GM18870 (cell line): ENCODE results near the gene LRBA.
"Not testable (repeated sequence)": the region's sequence is repeated elsewhere in the genome, so short reads cannot be mapped to it uniquely, and the experiment has no call there.

Experiments
- ATAC-seq: cut with Tn5 transposase; IDR thresholded peaks from one replicate; pipeline ENCODE4 v1.9.1; 2021; ENCODE audit warnings: moderate library complexity; ENCODE audit not compliant: unreplicated experiment

The LRBA gene

DNA sequence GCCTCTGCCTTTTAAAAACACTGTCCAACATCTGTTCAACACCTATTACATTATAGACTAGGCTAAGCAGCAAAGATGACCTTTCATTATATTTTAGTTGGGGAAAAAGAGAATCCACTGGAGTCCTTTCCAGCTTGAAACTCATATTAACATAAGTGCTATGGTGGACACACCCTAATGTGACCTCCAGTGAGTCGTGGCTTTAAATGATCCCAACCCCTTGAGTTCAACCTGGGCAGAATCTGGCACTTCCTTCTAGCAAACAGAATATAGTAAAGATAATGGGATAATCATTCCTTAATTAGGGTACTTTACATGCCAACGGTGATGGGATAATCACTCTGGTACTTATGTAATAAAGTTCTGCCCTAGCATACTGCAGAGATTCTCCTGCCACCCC is 270.5 kb downstream of the LRBA start:
- ATAC-seq = no peak

GRCh38 chr4:150743564-150744342 is 271.3 kb downstream of the LRBA start:
- ATAC-seq = no peak

DNA sequence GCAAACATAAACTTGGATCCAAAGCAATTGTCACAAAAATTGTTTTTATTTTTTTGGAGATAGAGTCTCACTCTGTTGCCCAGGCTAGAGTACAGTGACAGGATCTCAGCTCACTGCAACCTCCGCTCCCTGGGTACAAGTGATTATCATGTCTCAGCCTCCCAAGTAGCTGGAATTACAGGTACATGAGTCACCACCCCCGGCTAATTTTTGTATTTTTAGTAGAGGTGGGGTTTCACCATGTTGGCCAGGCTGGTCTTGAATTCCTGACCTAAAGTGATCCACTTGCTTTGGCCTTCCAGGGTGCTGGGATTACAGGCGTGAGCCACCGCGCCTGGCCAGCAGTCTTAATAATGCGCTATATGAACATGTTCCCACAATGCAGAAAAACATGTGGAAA is 272.2 kb downstream of the LRBA start:
- not testable (repeated sequence) for ATAC-seq

DNA sequence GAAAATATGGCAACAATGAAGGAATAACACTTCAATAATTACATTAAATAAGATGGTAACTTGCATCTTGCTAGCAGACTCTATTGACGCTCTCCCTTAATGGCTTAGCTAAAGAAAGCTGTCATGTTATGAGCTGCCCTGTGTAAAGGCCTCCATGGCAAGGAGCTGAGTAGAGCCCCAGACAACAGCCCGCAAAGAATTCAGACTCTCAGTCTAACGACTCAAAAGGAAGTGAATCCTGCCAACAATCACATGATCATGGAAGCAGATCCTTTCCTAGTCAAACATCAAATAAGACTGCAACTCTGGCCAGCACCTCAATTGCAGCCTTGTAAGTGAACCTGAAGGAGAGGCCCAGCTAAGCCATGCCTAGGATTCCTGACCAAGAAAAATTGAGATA is 275.5 kb downstream of the LRBA start:
- no peak for ATAC-seq

GRCh38 chr4:150725957-150726523 is 289.0 kb downstream of the LRBA start:
- no peak for ATAC-seq

GRCh38 chr4:150723727-150724411 is 291.2 kb downstream of the LRBA start:
- ATAC-seq = no peak

GRCh38 chr4:150722908-150723362 is 292.1 kb downstream of the LRBA start:
- no peak for ATAC-seq

GRCh38 chr4:150720973-150721518 is 294.0 kb downstream of the LRBA start:
- no peak for ATAC-seq

DNA sequence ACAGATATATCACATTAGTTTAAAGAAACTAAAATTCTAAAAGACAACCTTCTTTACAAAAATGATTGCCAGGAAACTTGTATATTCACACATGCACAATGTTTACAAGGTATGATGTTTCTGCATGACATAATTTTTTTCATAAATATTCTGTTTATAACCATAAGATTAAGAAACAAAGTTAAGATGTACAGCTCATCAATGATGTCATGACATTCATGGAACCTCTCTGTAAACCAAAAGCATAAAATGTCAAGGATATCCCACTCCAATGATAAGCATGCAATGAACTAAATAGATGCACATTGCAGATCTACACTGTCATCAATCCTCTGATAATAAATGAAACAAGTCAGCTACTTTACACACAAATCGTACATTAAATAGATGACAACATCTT is 297.1 kb downstream of the LRBA start:
- no peak for ATAC-seq

DNA sequence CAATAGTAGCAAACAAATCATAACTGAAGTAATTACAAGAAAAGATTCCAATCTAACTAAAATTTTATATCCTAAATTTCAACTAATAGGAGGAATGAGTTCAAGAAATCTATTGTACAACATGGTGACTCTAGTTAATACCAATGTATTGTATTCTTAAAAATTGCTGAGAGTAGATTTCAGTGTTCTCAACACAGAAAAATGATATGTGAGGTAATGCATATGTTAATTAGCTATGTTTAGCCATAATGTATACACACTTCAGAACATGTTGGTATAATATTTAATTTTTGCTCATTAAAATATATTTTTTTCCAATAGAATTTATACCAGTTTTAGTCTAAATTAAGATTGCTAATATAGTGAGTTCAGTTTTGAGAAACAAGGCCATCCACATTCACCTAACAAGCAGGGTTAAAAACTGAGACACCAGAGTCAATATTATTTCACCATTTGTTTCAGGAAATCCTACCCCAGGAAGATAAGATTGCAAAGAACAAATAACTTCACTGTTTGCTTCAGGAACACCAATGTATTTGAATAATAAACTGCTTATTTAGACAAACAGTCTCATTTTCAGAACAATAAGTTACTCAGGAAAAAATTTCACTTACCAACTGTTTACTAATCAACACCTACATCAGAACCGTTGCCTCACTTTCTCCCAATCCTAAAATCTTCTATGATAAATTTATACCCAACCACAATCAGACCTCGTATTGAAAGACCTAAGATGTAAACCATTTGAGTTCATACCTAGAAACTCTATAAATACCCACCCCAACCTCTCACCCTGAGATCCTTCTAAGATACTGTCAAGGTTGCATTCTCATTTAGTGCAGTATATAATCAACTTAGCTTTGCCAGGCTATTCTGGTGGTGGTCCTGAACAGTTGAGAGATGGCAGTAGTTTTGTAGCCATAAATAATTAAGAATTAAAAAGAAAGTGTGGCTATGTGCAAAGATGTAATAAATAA is 300.3 kb downstream of the LRBA start:
- no peak for ATAC-seq

- no peak for ATAC-seq
Measured at GRCh38 chr4:150713251-150713650, 301.8 kb downstream of the LRBA start.

DNA sequence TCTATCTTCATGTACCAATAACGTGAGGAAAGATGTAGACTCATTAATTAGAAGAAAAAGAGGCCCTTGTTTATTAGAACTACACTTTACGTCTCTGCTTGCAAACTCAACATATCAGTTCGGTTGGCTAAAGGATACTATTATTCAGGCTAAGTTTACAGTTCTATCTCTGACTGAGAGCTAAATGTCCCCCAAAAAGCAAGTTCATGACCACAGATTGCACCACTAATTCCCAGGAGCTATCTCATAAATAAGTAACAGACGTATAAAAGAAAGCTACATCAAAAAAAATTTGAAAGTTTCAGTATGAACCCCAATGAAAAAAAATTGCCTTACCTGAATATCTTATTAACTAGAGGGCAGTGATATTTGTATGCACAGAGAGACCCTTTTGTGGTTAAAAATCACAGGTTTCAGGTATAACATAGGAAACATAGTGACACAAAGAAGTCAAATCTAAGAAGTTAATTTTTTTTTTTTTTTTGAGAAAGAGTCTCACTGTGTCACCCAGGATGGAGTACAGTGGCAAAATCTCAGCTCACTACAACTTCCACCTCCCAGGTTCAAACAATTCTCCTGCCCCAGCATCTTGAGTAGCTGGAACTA is 304.2 kb downstream of the LRBA start:
- peak; percentile 43 for ATAC-seq

DNA sequence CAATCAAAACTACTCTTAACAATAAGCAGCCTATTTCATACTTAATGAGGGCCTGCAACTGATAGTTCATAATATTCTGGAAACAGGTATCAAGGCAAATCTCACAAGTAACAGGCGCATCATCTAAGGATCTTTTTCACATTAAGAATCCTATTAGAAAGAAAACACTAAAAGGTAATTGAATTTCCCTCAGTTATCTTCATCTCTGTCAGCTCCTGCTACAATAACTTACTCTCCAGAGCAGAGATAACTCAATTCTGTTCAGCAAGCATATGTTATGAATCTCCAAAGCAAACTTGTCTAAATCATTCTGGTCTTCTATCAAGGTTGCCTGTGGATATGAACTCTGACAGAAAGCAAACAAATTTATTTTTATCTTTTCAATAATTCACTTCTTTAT is 307.1 kb downstream of the LRBA start:
- no peak for ATAC-seq

DNA sequence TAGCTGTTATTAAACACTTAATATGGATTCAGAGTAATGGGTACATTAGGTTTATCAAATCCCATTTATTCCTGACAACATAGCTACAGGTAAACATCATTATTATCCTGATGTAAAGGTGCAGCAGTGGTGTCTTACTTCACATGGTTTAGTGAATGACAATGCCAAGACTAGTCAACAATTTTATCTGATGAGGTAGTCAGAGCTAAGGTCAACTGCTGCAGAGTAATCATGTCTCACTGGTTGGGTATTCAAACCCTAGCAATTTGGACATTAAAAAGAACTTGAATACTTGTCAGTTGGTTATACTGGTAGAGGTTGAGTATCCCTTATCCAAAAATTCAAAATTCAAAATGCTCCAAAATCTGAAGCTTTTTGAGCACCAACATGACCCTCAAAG is 315.5 kb downstream of the LRBA start:
- no peak for ATAC-seq

GRCh38 chr4:150695162-150695561 is 319.9 kb downstream of the LRBA start:
- no peak for ATAC-seq

DNA sequence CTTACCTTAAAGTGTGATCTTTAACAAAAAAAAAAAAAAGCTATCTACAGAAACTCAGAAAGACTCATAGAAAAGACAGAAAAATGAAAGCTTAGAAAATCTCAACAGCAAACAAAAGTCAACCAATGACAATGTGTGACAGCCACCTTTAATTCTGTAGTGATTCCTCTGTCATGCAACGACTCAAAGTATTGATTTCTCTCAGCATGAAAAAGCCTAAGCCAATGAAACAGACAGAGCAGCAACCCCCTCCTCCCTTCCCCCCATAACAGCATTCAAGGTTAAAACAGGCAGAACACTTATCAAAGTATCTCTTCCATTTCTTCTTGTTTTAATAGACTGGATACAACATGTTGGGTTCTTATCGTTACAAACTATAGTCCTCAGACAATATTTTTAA is 320.6 kb downstream of the LRBA start:
- no peak for ATAC-seq

GRCh38 chr4:150683775-150684350 is 331.2 kb downstream of the LRBA start:
- no peak for ATAC-seq

- ATAC-seq = no peak
Measured at GRCh38 chr4:150682126-150682525, 333.0 kb downstream of the LRBA start.

- ATAC-seq = no peak
Measured at GRCh38 chr4:150681063-150681462, 334.0 kb downstream of the LRBA start.

DNA sequence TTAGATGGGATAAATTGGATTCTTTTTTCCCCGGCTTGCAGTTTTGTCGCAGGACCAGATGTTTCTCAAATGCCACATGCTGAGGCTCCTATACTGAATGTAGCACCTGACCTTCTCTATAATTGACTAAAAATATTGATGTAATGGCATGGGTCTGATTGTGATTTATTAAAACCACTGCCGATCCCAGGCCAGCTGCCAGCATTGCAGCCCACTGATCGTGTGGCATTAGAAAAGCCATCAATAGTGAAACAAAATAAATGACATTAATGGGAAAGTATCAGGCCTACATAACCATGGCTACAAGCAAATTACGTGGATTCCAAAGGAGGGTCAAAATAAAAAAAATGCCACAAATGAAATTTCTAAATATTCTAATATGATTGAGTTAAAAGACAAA is 334.4 kb downstream of the LRBA start:
- ATAC-seq = no peak
